ENCODE measurements around the gene OSBPL10.

Gene OSBPL10

DNA sequence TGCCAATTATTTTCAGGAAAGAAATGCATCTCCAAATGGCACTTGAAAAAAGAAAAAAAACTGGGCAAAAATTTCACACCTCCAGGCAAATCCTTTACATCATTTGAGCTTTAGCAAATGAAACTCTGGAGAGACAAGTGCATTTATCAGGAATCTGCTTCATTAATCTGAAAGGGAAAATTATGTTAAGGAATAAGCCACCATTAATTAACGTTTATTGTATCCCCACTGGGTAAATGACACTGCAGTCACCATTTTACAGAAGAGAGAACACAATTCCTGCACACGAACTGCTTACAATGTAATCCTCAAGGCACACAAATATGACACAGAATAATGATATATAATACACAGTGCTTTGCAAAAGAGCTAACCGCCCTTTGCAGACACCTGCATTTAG, 217.3 kb downstream of the OSBPL10 start:
- no peak for DNase-seq

DNA sequence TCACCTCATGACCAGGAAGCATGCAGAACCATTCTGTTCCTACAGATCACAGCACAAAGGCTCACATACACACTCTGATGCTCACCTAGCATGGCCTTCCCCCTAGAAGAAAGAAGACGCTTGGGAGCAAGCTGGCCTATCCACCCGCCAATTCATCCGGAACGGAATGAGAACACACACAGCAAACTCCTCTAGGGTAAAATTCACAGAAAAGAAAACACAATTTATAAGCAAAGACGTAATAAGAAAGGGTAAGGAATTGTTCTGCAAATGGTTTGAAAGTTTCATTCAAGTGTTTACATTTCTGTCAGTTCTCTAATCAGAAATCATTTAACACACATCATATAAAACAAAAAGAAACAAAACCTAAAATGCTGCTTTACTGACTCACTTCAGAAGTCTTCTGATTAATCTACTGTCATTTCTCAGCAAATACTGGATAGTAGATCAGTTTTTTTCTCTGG, 218.1 kb downstream of the OSBPL10 start:
- DNase-seq: no peak

DNA sequence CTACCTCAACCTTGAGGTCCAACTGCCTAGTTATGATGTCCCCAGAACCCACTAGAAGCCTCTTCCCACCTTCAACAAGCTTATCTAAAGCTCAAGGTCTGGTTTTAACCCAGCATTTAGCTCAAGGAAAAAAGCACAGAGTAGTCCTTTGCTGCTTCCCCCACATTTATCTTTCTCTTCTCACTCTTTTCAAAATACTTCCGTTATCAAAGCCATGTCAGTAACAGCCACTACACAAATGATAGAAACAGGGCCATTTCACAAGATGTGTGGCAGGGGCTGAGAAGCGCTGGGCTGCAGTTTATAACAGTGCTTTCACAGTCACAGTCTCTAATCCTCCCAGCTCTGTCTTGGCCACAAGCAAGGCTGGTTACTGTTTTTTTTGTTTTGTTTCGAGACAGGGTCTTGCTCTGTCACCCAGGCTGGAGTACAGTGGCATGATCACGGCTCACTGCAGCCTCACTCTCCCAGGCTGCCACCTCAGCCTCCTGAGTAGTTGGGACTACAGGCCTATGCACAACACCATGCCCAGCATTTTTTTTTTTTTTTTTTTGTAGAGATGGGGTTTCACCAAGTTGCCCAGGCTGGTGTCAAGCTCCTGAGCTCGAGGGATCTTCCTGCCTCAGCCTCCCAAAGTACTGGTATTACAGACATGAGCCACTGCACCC, 218.8 kb downstream of the OSBPL10 start:
- no peak for DNase-seq

DNA sequence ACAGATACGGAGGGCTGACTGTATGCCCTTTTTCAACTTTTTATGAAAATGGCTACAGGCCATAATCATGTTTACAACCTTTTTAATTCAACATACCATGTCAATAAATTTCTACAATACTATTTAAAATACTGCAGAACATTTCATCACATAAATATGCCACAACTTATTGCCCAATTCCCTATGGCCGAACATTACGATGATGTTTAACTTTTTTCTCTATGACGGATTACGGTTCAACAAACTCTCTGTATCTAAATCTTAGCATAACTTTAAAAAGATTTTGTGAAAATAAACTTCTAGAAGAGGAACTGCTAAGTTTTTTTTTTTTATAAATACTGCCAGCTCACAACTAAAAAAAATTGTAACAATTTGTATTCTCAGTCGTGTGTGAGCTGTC, 220.4 kb downstream of the OSBPL10 start:
- DNase-seq: no peak

DNA sequence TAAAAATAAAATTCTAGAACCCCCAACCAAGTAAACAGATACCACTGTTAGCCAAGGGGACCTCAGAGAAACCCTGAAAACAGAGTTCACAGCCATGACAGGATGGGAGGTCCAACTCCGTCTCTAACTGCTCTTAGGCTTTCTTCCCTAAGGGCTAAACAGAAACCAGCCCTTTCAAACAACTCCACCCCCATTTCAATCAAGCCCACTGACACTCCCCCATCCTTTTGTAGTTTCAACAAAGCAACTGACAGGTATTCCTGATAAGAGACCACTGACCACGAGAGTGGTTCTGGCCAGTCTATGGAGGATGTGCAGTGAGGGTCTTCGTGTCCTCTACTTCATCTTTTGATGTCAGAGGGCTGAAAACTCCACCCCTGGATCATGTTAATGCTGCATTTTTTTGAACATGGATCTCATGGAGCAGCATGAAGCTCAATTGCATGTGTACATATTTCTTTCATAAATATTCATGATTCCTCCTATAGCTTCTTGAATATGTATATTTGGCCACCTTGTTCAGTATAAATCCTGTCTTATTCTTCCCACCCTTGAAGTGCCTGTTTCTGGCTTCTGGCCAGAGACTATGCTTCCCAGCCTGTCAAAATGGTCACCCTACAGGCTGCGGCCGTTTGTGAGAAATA, 222.6 kb downstream of the OSBPL10 start:
- no peak for DNase-seq

DNA sequence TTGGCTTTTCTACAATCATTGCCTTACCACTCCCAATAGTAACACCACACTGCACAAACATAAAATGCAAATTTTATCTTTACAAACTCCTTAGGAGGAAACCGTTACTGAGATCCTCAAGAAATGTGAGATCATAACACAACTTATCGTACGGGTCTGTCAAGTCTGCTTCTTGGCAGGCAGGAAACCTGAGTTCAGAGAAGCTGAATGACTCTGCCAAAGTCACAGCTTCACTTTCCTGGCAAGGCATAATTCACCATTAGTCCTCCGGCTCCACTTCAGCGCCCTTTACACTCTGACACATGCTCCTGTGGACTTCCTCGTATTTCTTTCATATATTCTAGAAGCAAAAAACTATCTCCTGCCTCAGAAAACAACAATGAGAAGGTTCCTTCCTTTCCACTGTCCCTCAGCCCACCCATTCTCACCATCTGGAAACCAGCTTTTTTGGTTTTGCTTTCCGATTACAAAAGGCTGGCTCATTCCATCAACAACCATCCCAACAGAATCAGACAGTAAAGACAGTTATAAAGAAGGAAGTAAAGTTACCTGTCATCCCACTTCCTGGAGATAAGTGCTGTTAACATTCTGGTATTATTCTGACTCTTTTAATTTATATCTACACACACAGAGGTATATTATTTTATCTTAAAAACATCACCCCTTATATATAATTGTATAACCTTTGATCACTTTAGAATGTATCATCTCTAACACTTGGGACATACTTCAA, 225.0 kb downstream of the OSBPL10 start:
- no peak for DNase-seq

DNA sequence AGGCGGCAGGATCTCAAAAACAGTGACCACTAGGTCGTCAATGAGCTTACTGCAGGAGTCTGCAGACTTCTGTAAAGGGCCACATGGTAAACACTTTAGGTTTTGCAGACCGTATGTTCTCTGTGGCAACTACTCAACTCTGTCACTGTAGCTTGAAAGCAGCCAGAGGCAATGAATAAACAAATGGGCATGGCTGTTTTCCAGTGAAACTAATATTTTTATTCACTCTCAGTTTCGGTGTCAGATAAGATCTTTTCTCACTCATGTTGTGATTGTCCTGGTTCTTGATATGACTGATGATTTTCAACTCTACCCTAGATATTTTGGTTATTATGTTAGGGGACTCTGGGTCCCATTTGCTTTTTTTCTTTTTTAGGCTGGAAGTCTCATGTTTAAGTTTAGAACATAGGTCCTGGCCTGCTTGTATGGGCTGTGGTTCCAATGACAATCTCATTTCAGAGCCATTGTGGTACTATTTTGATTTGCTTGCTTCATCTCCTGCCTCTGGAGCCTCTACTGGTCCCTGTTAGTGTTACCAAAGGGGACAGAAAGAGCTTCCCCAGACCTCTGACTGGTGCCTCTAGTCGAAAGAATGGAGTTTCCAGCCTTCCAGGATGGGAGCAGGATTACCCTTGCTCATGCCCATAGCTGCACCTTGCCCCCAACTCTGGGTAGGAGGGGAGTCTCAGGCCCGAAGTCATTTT, 226.3 kb downstream of the OSBPL10 start:
- no peak for DNase-seq

DNA sequence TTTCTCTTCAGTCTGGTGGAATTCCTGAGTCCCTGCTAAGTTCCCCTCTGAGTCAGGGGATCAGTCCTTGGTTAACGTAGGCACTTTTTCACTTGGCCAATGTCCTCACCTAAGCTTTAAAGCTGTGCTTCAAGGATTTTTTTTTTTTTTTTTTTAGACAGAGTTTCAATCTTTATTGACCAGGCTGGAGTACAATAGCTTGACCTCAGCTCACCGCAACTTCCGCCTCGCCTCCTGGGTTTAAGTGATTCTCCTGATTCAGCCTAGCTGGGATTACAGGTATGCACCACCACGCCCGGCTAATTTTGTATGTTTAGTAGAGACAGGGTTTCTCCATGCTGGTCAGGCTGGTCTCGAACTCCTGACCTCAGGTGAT, 228.0 kb downstream of the OSBPL10 start:
- no peak for DNase-seq

DNA sequence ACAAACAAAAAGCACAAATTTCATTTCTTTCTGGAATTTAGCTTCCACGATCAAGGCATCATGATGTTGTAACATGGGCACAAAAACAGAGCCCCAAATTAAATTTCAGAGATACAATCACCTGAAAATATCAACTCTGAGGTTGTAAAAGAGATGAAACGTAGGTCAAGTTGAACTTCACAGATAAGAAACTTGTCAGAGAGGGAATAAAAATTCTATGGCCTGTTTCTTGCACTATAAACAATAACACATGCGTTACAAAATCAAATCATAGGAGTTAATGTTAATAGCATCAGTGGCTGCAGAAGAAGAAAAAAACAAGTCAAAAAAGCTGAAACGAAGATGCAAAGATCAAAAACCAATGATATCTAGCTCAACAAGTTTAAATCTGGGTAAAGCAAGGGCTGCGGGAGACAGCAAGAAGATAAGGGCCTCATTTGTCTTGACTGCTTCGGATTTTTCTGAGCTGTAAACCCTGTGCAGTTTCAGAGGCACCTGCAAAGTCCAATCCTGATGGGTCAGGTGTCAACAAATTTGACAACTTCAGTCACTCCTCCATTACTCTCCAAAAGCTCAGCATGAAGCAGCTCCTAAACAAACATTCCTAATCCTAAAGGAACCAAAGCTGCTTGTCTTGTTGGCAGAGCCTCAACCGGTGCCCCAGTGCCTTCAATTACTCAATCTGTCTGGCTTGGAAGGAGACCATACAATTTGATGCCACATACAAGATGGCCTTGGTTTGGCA, 228.6 kb downstream of the OSBPL10 start:
- no peak for DNase-seq

DNA sequence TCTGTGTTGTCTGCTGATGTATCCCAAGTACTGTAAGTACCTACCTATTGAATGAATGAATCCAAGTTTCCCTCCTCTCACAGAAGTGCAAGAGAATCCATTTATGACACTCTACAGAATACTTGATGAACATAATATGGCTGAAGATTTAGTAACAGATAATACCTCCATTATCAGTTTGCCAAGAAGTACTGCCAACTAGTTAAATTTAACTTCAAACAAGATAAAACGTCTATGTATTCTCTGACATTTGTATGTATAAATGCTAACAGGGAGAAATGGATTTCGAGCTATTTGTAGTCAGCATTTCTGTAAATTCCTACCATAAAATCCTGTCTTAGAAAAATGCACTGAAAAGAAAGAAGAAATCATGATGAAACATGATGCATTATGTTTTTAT, 230.7 kb downstream of the OSBPL10 start:
- no peak for DNase-seq

DNA sequence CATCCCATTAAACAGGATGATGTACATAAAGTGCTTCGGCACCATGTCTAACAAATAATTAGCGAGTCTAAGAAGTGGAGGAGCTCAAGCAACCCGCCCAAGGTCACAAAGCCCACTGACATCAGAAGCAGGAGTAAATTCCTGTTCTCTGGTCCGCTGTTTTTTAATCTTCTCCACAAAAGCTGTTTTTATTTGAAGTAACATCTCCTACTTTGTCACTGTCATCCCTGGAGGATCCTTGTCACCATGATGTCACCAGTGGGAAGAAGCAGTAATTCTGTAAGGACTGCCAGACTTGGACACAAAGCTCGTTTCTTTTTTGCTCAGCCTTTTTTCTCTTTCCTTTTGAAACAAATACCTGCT, 232.1 kb downstream of the OSBPL10 start:
- DNase-seq: no peak

DNA sequence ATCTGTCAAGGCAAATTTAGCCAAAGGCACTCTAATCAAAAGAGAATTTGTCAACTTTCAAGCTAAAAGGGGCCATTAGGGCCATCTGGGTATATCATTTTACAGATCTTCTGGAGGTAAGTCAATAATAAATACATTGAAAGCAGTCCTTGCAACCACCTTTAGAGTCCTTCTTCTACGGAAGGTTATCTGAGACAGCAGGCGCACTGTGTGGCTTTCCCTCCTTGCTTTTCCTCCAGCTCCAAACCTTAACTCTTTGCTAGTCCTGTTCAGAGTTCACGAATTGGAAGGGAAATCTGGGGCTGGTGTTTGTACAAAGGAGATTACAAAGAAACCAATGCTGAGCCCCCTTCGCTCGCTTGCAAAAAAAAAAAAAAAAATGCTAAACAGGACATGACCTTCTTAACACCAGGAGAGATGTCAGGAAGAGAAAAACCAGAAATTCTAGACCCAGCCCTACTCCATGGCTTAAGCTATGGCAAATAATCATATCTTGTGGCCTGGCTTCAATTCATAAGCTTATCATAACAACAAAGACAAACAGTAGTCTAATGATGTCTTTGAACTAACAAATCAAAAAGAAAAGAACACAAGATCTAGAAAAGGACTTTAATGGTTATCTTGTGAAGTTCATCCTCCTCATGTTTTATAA, 232.7 kb downstream of the OSBPL10 start:
- DNase-seq: no peak

DNA sequence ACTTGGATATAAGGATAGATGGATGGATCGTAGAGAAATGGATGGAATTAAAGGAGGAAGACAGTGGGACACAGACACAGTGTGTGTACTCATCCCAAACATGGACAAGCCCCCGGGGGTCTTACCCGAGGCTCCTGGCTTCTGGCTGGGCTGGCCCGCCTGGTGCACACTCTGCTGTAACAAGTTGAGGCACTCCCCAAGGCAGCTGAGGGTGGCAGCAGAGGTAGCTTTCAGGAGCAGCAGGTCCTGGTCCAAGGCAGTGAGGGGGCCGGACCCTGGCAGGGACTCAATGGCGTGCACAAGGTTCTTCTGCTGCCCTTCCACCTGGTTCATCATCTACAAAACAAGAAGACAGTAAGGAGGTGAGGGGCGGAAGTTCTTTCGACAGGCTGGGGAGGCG, 233.3 kb downstream of the OSBPL10 start:
- no peak for DNase-seq

DNA sequence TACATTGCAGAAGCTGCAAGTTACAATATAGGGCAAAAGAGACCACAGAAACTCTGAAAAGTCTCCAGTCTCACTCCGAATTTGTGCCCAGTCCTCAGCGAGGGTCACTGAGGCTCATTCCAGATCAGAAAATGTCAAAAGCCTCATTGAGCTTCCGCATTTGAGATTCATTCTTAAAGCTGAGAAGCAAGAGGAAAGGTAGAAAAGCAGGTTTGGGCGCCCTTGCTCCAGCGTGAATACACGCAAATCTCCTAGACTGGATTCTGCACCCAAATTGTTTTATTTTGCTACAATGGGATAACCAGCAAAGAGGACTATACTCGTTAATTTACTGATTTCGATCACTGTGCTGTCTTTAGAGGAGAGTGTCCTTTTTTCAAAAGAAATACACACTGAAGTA, 236.1 kb downstream of the OSBPL10 start:
- no peak for DNase-seq

DNA sequence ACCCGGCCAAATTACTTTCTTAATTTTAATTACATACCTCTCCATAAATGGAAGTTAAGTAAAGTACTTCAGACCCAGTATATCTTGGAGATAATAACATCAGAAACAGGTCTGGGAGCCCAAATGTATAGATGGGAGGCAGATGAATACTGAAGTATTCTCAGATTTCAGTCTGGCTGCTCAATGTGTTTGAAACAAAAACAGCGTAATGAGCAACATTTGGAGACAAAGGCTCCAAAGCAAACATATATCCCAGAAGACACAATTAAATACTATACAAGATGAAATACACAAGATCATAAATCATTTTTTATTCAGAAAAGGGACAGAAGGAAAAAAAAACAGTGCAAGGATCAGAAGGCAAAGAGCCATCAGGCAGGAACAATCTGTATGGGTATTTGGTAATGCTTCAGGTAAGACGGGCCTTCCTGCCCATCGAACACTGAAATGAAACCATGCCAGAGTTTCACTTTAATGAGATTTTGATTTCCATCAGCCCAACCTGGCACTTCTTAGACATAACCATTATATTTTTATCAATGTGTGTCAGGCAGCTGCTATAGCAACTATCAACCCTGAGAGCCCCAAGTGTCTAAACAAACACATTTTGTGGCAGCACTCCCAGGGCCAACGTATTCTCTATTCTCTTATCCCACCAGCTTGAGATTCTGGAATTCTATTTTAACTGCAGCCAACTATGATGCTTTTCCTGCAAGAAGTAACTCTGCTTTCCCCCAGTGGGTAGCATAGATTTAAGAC, 237.6 kb downstream of the OSBPL10 start:
- DNase-seq: peak; percentile 60

DNA sequence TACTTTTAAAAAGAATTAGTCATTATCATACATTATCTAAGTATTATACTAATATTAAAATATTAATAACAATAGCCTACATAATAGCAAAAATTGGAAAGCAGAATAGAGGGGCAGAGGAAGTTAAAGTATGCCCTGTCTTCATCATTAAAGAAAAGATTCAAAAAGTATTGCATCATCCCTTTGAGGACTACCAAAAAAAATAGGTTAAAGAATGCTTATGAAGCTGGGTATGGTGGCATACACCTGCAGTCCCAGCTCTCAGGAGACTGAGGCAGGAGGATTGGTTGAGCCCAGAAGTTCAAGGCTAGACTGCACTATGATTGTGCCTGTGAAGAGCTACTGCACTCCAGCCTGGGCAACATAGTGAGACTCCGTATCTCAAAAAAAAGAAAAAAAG, 240.7 kb downstream of the OSBPL10 start:
- DNase-seq: no peak

DNA sequence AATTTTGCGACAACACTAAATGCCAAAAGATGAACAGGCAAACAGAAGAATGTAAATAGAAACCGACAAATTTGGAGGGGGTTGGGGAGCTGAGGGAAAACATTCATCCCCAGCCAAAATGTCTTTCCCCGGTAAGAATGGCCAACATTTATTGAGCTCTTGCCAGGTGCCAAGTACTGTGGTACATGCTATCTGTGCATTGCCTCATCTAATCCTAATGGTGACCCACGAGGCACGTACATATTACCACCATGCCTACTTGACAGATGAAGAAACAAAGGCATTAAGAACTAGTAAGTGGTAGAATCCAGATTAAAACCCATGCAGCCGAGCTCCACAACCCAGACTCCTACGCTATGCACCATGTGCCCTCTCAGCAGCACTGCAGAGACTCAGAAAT, 242.7 kb downstream of the OSBPL10 start:
- DNase-seq: peak; percentile 4

DNA sequence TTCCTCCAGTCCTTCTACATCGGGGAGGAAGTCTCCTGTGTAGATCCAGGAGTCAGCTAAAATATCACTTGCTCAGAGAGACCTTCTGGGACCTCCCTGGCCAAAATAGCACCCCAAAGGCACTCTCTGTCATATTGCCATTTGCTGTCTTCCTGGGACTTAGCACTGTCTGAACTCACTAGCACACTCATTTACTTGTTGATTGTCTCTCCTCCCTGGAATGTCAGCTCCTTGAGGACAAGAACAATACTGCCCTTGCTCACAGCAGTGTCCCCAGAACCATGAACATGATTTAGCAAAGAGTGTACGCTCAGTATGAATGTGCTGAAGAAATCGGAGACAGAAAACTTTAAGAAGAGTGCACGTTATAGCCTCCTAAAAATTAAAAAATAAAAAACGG, 245.4 kb downstream of the OSBPL10 start:
- DNase-seq: no peak

DNA sequence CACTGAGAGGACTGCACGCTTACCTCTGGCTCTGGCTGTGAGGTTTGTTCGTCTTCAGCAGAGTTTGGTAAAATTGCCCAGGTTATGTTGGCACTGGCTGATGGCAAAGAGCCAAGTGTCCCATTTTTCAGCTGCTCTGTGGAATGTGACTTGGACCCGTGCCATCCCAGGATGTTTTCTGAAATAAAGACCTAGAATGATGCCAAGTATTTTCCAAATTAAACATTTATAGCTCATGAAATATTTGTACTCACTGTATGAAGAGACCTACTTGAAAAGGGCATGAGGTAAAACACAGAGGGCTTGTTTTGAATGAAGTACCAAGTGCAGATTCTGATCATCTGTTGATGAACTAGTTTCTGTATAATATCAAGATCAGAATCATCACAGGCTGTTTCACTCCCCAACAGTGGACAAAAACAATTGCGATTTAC, 247.8 kb downstream of the OSBPL10 start:
- DNase-seq: peak; percentile 75

DNA sequence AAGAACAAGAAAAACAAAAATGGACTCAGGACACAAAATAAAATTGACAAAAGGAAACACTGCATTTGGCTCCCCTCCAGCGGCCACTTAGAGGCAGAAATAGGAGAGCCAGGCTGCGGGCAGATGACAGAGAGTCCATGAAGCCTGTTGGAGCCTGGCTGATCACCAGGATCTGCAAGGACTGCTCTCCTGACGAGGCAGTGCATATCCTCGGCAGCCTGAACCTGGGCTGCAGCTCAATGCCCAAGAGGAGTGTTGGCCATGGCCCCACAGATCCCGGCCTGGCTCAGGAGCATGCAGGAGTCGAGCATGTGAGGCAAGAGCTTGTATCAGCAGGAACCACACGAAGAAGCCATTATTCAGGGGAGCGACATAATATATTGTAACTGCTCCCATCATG, 248.5 kb downstream of the OSBPL10 start:
- peak; percentile 74 for DNase-seq

DNA sequence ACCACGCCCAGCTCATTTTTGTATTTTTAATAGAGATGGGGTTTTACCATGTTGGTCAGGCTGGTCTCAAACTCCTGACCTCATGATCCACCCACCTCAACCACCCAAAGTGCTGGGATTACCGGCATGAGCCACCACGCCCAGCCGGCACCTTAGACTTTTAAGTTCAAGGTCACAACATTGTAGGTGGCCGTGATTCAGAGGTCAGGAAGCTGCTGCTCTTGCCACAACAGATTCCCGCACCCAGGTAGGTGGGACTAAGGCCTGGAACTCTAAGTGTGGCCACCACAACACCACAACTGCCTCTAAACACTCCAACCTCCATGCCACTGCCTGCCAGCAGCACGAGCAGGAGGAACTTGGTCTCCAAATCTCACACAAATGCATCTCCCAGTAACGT, 251.5 kb downstream of the OSBPL10 start:
- DNase-seq: no peak

DNA sequence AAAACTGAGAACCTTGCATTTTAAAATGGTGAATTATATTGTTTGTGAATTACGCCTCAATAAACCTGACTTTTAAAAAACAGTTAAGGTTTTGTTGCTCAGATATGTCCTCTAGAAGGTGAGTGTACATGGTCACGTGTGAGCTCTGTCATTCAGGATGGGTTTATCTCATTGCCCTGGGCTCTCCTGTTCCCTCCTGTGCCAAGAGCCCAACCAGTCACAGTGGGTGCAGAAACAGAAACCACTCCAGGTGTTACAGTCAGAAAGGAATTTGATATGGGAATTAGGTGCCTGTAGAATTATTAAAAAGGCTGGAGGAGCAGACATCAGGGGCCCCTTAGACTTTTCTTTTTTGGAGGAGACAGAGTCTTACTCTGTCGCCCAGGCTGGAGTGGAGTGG, 252.0 kb downstream of the OSBPL10 start:
- no peak for DNase-seq
